GM12878 (cell line): ENCODE measurements around the gene BAG1. TPM values are rescaled to one million over a fixed set of nuclear protein-coding genes. Genes with fewer than 3 reads are reported as not detected.

ENCODE experiments used
- ATAC-seq: fragments of 200-7000 bp; cut with Tn5 transposase; 3 replicates; pipeline ENCODE4 v1.9.1; 2020; ENCODE audit warnings: mild to moderate bottlenecking, moderate library complexity
- BruUV-seq: library from RNA; stranded (reverse); fragments of 400-500 nt; replicated peaks from 2 replicates; lab custom pipeline; 2021; lab: Mats Ljungman, UMichigan
- CTCF ChIA-PET: fragments of 300-600 bp; sonication (Branson Sonifier 250); formaldehyde crosslinking; extraction: SDS; loops from one replicate; lab custom pipeline; 2021; ENCODE audit warnings: inconsistent platforms; lab: Yijun Ruan, JAX
- POLR2A ChIA-PET: fragments of 350-600 bp; formaldehyde crosslinking; extraction: SDS; loops from one replicate; lab custom pipeline; 2021; ENCODE audit warnings: inconsistent platforms; lab: Charles Lee
- RAD21 ChIA-PET: fragments of 300-600 bp; sonication (Branson Sonifier 250); formaldehyde crosslinking; loops from one replicate; lab custom pipeline; 2023; ENCODE audit warnings: antibody characterized with exemption; ENCODE audit not compliant: unreplicated experiment; lab: Charles Lee
- SMC1A ChIA-PET: fragments of 300-600 bp; sonication (Branson Sonifier 250); formaldehyde crosslinking; loops from one replicate; lab custom pipeline; 2023; ENCODE audit not compliant: unreplicated experiment, uncharacterized antibody; lab: Charles Lee
- DNase-seq: peaks from one replicate; pipeline ENCODE4 v3.0.0-alpha.2; 2011; ENCODE audit warnings: low read depth, low spot score
- FAIRE-seq: peaks from 3 replicates; lab custom pipeline; 2011; peaks lifted over from hg19 to GRCh38; lab: Jason Lieb, UNC
- H2AFZ ChIP-seq: 2 replicates; pipeline ENCODE4 v1.6.0; 2011; ENCODE audit warnings: low read depth, low read length, control low read depth; ENCODE audit not compliant: control insufficient read depth
- H3K27ac ChIP-seq: 2 replicates; pipeline ENCODE4 v1.5.1; 2011; ENCODE audit warnings: control low read depth; ENCODE audit not compliant: control insufficient read depth, insufficient read depth
- H3K27me3 ChIP-seq, 2 experiments: replicated peaks in 1 of 2; 2 replicates each; pipeline versions ENCODE4 v1.6.0 to v1.6.1; 2011; ENCODE audit warnings: low read length in 1 of 2; ENCODE audit not compliant: control insufficient read depth in 2 of 2, insufficient read depth in 2 of 2
- H3K36me3 ChIP-seq, 2 experiments: 2 replicates each; pipeline ENCODE4 v1.5.1; 2011; ENCODE audit warnings: low read length in 1 of 2; ENCODE audit not compliant: control insufficient read depth in 2 of 2, insufficient read depth in 2 of 2
- H3K4me1 ChIP-seq: 2 replicates; pipeline ENCODE4 v1.6.1; 2011; ENCODE audit warnings: mild to moderate bottlenecking, low read length, moderate library complexity, mixed read lengths; ENCODE audit not compliant: control insufficient read depth, insufficient read depth
- H3K4me2 ChIP-seq: 2 replicates; pipeline ENCODE4 v1.6.0; 2011; ENCODE audit warnings: control low read depth; ENCODE audit not compliant: control insufficient read depth, insufficient read depth
- H3K4me3 ChIP-seq: fragments of 200-600 bp; sonication (generic); 2 replicates; pipeline ENCODE4 v1.5.1; 2016
- H3K79me2 ChIP-seq: 2 replicates; pipeline ENCODE4 v1.6.0; 2011; ENCODE audit warnings: low read length; ENCODE audit not compliant: control insufficient read depth, insufficient read depth
- H3K9ac ChIP-seq: 2 replicates; pipeline ENCODE4 v1.8.0; 2011; ENCODE audit warnings: low read length, control low read depth, mixed read lengths; ENCODE audit not compliant: control insufficient read depth, insufficient read depth
- H3K9me3 ChIP-seq: replicated peaks from 3 replicates; pipeline ENCODE4 v1.5.1; 2011; ENCODE audit warnings: mild to moderate bottlenecking, low read length; ENCODE audit not compliant: control insufficient read depth, insufficient read depth
- H4K20me1 ChIP-seq: 2 replicates; pipeline ENCODE4 v1.6.0; 2011; ENCODE audit not compliant: control insufficient read depth, insufficient read depth
- BCL3 ChIP-seq: IDR thresholded peaks from 2 replicates; pipeline ENCODE4 v1.6.1; 2011; ENCODE audit warnings: borderline replicate concordance, low read depth, mild to moderate bottlenecking, moderate library complexity, low read length; ENCODE audit not compliant: insufficient read depth, poor library complexity, severe bottlenecking
- CREB1 ChIP-seq: IDR thresholded peaks from 2 replicates; pipeline ENCODE4 v1.6.1; 2012; ENCODE audit warnings: low read depth, mild to moderate bottlenecking, inconsistent platforms
- RELB ChIP-seq: fragments of 450-650 bp; IDR thresholded peaks from 2 replicates; pipeline ENCODE4 v1.6.1; 2017; ENCODE audit warnings: low read depth, mild to moderate bottlenecking, moderate library complexity
- TCF3 ChIP-seq: IDR thresholded peaks from 2 replicates; pipeline ENCODE4 v1.6.1; 2012; ENCODE audit warnings: low read depth, mild to moderate bottlenecking, low read length, borderline replicate concordance; ENCODE audit not compliant: insufficient read depth
- ZBTB40 ChIP-seq: fragments of 450-650 bp; IDR thresholded peaks from 2 replicates; pipeline ENCODE4 v1.6.1; 2016; ENCODE audit warnings: mild to moderate bottlenecking, moderate library complexity, borderline replicate concordance
- WGBS: methylation state at CpG from one replicate; pipeline ENCODE4 v1.1.6; 2016; ENCODE audit warnings: low lambda C conversion rate; ENCODE audit not compliant: insufficient replicate concordance, insufficient coverage; ENCODE audit errors: missing lambda C conversion rate; 5-methylcytosine and 5-hydroxymethylcytosine counted together
- in situ Hi-C: fragments of 300-500 bp; cut with MboI; formaldehyde crosslinking; loops from 9 replicates; pipeline ENCODE4 v1.14.3; 2018; ENCODE audit warnings: mixed read lengths
- intact Hi-C: fragments of 100-400 bp; cut with micrococcal nuclease; formaldehyde crosslinking; loops from one replicate; pipeline ENCODE4 v1.14.2; 2022; ENCODE audit not compliant: unreplicated experiment
- polyA plus RNA-seq, 11 experiments: library from polyadenylated mRNA; depleted of rRNA in 4 of 11; unstranded in 6 of 11; stranded (reverse) in 5 of 11; fragments of >200 nt; fragmentation: Nextera tagmentation in 4 of 11; fragmentation: Illumina TruSeq in 1 of 11; extraction: Ambion mirVana in 4 of 11; extraction: Trizol in 1 of 11; gene quantifications; 1 replicate in 1 of 11; 2 replicates in 10 of 11; pipeline versions ENCODE4 v1.2.1 to v1.2.3, GENCODE V29; 2011 to 2016; ENCODE audit warnings: inconsistent platforms in 2 of 11, missing spikeins in 2 of 11, low read depth in 1 of 11
- total RNA-seq, 4 experiments: library from RNA; depleted of rRNA in 3 of 4; stranded (reverse); fragments of >200 nt in 3 of 4; fragmentation: Illumina TruSeq in 1 of 4; extraction: Trizol in 1 of 4; gene quantifications; 2 replicates each; pipeline versions ENCODE4 v1.2.1 to v1.2.3, GENCODE V29; 2013 to 2021

Gene BAG1
- total and polyA plus RNA-seq, 10 of the 15 experiments (the other 5 are each of a cell fraction or from before 2014, with no cell fraction given), result 11.6 to 135 (median 68.9) TPM

GRCh38 chr9:33273266-33273971 is 8.9 kb upstream of the BAG1 start:
- POLR2A ChIA-PET, result interaction anchor here (0.6 to 1.5 kb wide), 5 partner anchors 10 to 157 kb away, joined by 3 to 5 read pairs (median 4); no protein-coding TSS in a partner anchor
- TF ChIP-seq ZBTB40 (no peak), TCF3 (no peak), BCL3 (no peak), CREB1 (no peak), RELB (no peak)
- TF ChIP-seq, all 136 proteins: peak for 0
- H2AFZ ChIP-seq, result no peak overlapping the region
- ChIA-PET CTCF (interaction anchor here (0.6 to 2.4 kb wide), 7 partner anchors 9 to 895 kb away, joined by 3 to 14 read pairs (median 4); no protein-coding TSS in a partner anchor), SMC1A (interaction anchor here (0.7 to 1.5 kb wide), 5 partner anchors 10 to 78 kb away, joined by 3 to 5 read pairs (median 3); no protein-coding TSS in a partner anchor), RAD21 (interaction anchor here (1.9 kb wide), 1 partner anchor 13 kb away, joined by 5 read pairs; no protein-coding TSS in a partner anchor)
- no peaks in the 10 kb centered on the region for H4K20me1 ChIP-seq
- peaks cover 4% of the 10 kb centered on the region for H3K79me2 ChIP-seq
- H3K4me1 ChIP-seq, result no peaks in the 10 kb centered on the region; the same call in 1 of the 2 replicates
- no peak for FAIRE-seq
- no peak for DNase-seq
- H3K4me2 ChIP-seq, result no peak overlapping the region
- in situ Hi-C loops (no loop called here), intact Hi-C loops (no loop called here)
- H3K36me3 ChIP-seq, result peaks cover 0 to 56% of the 10 kb centered on the region in 2 experiments; a peak in 3 of 4 replicates
- H3K27me3 ChIP-seq, result no peaks in the 10 kb centered on the region
- no peaks in the 10 kb centered on the region for H3K9me3 ChIP-seq
- WGBS, result 82% methylated on average over 3 of the region's 3 CpGs
- H3K27ac ChIP-seq, result no peak overlapping the region
- no TSS peak for BruUV-seq
- no peak for ATAC-seq
- no peak overlapping the region for H3K4me3 ChIP-seq
- no peak overlapping the region for H3K9ac ChIP-seq
